Measurements from ENCODE around the gene SEPHS1.

- TF ChIP-seq RXRA (IDR thresholded peaks at IDR 0.05; ENCODE audit: insufficient read depth, low read depth, low read length): no peak
- TF ChIP-seq EP300 (IDR thresholded peaks at IDR 0.05; ENCODE audit: borderline replicate concordance in 1 of 2, low read depth in 2 of 2, low read length in 2 of 2): no peak
- TF ChIP-seq, protein P1, sequence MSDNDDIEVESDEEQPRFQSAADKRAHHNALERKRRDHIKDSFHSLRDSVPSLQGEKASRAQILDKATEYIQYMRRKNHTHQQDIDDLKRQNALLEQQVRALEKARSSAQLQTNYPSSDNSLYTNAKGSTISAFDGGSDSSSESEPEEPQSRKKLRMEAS (IDR thresholded peaks at IDR 0.05): no peak
- TF ChIP-seq SIN3A (conservative IDR thresholded peaks at IDR 0.05 in 1 of 2, IDR thresholded peaks at IDR 0.05 in 1 of 2; ENCODE audit: low read depth in 1 of 2, low read length in 2 of 2): no peak
- no peak for TF ChIP-seq SIX5 (IDR thresholded peaks at IDR 0.05; ENCODE audit: low read depth, low read length)
- no peak for TF ChIP-seq YY1 (IDR thresholded peaks at IDR 0.05; ENCODE audit: low read depth, low read length)
- TF ChIP-seq, protein P2, sequence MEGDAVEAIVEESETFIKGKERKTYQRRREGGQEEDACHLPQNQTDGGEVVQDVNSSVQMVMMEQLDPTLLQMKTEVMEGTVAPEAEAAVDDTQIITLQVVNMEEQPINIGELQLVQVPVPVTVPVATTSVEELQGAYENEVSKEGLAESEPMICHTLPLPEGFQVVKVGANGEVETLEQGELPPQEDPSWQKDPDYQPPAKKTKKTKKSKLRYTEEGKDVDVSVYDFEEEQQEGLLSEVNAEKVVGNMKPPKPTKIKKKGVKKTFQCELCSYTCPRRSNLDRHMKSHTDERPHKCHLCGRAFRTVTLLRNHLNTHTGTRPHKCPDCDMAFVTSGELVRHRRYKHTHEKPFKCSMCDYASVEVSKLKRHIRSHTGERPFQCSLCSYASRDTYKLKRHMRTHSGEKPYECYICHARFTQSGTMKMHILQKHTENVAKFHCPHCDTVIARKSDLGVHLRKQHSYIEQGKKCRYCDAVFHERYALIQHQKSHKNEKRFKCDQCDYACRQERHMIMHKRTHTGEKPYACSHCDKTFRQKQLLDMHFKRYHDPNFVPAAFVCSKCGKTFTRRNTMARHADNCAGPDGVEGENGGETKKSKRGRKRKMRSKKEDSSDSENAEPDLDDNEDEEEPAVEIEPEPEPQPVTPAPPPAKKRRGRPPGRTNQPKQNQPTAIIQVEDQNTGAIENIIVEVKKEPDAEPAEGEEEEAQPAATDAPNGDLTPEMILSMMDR (IDR thresholded peaks at IDR 0.05; ENCODE audit: control extremely low read depth in 1 of 3, insufficient read depth in 1 of 3, low read depth in 1 of 3, low read length in 3 of 3): no peak
- TF ChIP-seq SRF (IDR thresholded peaks at IDR 0.05; ENCODE audit: low read depth, low read length): no peak
- no peak for TF ChIP-seq KDM1A (IDR thresholded peaks at IDR 0.05; ENCODE audit: borderline replicate concordance, low read length)
- no peak for TF ChIP-seq TAF1 (IDR thresholded peaks at IDR 0.05; ENCODE audit: low read depth, low read length)
- no peak for TF ChIP-seq GTF2F1 (IDR thresholded peaks at IDR 0.05; ENCODE audit: borderline replicate concordance, low read depth, low read length)
- no peak for TF ChIP-seq ATF3 (IDR thresholded peaks at IDR 0.05; ENCODE audit: insufficient read depth, low read depth, low read length)
- TF ChIP-seq EZH2 (IDR thresholded peaks at IDR 0.05; ENCODE audit: low read depth, low read length, severe bottlenecking): no peak
- no peak for TF ChIP-seq SP1 (IDR thresholded peaks at IDR 0.05; ENCODE audit: low read depth, low read length)
These were observed 8.3 kb upstream of the SEPHS1 start for GRCh38 chr10:13356392-13356791.

Measured in H1 (cell line).